NCI-H526 (cell line): ENCODE measurements around the gene TMEM254.
A peak's percentile ranks its signal among the peaks of the same experiment; 100 is the strongest.
"Not testable (repeated sequence)": the region's sequence is repeated elsewhere in the genome, so short reads cannot be mapped to it uniquely, and the experiment has no call there.

Experiments used
- DNase-seq, 2 experiments: peaks; one replicate each; lab custom pipeline; 2025; lab: John Stamatoyannopoulos, UW

Gene TMEM254, protein sequence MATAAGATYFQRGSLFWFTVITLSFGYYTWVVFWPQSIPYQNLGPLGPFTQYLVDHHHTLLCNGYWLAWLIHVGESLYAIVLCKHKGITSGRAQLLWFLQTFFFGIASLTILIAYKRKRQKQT

DNA sequence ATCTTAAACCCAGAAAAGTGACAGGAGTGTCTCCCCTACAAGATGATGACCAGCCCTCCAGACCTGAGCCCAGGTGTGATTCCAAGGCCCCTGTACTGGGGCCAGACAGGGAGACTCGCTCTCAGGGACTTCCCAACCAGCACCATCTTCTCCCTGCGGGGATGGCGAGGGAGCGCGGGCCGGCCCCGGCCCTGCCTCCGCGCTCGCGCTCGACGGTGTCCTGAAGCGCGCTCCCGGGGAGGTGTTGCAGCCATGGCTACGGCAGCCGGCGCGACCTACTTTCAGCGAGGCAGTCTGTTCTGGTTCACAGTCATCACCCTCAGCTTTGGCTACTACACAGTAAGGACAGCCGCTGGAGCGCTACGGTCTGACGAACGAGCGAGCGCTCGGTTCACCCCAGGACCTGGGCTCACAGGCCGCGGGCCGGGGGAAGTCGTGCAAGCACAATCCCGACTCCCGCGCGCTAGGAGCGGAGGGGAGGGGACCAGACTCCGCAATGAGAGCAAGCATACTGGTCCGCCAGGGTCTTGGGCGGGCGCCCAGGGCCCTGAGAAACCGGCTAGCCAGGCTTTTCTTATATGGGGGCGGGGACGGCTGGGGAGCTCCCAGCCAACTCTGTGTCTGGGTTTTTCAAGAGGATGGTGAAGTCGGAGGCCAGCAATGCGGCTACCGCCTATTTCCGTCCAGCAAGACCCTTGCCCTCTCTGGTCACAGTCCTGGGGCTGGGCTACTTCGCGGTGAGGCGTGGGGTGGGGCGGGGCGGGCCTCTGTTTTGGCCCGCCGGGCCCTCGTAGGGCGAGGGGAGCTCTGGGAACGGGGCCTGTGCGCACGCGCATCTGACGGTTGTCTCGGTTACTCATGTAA lies at the start of gene TMEM254:
TMEM254 (plus strand) TSS at position 218 of the 864 bp plus-strand sequence; CDS start at position 253, 35 bp downstream.
- peak; percentile 47 to 86 for DNase-seq

DNA sequence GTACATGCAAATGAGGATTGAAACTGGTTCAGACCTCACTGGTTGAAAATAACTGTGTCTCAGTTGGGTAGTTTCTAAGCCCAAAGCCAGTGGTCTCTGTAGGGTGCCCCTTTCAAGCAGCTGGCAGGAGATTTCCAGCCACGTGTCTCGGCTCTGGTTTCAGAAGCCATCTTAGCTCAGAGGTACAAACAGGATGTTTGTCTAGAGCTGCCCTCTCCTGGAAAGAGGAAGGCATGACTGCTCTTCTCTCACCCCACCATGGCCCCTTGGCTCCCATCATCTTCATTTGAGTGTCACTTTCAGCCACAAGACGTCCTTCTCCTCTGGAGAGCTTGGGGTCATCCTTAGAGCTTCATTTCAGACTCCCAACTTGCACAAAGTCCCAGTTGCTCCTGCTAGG lies 49.3 kb upstream of the TMEM254 start:
- DNase-seq = peak in 1 of 2 experiments; percentile 17

DNA sequence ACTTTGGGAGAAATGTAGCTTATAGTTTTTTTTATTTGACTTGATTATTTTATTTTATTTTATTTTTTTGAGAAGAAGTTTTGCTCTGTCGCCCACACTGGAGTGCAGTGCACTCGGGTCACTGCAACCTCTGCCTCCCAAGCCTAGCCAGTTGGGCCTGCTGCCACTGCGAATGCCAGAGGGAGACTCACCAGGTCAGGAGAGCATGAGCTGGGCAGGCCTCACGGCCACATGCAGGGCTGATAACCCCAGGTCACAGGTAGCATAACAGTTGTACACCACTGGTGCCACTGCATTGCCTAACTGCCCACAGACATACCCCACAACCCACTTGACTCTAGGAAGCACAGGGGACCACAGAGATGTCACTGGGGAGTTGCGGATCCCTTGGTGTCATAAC lies 48.6 kb upstream of the TMEM254 start:
- DNase-seq = not testable (repeated sequence)

DNA sequence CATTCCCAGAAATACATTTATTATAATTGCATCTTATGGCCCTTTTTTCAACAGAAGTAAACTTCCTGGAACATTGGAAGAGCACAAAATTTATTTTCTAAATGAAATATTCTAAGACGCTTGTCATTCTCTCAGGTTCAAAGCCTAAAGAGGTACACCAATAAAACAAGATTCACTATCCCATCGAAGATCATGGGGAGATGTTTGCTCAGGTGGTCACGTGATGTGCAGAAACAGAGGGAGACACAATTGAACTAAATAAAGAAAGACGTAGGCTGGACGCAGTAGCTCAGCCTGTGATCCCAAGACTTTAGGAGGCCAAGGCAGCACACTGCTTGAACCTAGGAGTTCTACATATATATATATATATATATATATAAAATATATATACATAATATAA lies 46.0 kb upstream of the TMEM254 start:
- DNase-seq = no peak

DNA sequence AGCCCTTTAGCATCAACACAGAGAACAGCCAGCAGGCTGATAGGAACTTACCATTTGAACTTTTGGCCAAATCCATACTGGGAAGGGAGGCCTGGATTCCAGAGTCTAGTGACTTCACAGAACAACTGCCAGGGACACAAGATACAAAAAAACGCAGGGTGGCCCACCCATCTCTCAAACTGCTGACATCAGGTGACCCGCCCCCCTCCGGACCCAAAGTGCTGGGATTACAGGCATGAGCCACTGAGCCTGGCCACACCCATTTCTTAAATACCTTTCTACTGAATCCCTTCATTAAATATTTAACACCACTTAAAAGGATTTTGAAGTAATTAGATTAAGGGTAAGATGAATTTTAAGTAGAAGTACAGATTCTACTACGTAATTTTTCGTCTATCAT lies 43.7 kb upstream of the TMEM254 start:
- not testable (repeated sequence) for DNase-seq

DNA sequence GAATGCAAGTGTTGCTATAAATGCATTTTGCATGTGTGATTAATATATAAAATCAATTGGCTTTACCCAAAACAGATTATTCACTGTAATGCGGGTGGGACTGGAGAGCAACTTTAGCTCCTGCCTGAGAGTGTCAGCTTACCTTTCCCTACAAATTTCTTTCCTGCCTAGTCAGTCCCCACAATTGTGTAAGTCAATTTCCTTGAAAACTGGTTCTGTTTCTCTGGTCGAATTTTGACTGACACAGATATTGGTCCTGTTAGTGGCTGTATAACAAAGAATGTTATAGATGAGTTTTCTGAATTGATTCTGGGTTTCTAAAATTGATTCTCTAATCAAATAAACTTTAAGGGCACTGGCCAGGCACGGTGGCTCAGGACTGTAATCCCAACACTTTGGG lies 43.0 kb upstream of the TMEM254 start:
- not testable (repeated sequence) for DNase-seq

DNA sequence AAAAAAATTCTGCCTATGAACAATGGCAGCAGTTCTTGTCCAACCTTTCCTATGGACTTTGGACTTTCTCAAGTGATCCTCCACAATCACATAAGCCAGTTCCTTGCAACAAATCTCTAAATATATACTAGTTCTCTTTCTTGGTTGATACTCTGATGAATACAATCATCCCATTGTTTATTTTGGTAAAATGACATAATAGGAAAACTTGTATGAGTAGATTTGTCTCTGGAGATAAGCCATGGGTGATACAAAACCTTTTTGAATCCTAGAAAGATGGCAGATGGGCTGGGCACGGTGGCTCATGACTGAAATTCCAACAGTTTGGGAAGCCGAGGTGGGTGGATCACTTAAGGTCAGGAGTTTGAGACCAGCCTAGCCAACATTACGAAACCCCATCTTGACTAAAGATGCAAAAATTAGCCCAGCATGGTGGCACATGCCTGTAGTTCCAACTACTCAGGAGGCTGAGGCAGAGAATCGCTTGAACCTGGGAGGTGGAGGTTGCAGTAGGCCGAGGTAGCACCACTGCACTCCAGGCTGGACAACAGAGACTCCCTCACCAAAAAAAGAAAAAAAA lies 41.5 kb upstream of the TMEM254 start:
- not testable (repeated sequence) for DNase-seq

DNA sequence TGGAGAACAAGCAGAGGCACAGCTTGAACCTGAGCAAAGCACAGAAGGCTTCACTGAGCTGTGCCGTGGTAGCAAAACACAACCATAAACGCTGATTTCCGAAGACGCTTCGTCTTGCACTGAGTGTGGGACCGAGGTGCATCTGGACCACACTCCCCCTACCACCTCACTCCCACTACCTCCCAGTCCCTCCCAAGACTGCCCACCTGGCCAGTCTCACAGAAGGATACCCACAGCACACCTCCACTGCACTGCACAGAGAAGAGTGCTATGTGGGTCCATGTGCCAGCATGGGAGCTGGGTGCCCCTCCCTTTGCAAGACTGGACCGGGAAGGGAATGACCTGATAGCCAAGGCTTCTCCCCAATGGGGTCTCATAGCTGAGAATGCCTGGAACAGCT lies 40.2 kb upstream of the TMEM254 start:
- not testable (repeated sequence) for DNase-seq

DNA sequence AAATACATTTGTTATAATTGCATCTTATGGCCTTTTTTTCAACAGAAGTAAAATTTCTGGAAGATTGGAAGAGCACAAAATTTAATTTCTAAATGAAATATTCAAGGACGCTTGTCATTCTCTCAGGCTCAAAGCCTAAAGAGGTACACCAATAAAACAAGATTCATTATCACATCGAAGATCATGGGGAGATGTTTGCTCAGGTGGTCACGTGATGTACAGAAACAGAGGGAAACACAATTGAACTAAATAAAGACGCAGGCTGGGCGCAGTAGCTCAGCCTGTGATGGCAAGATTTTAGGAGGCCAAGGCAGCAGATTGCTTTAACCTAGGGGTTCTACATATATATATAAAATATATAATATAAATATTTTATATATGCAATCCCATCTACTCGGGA lies 37.3 kb upstream of the TMEM254 start:
- no peak for DNase-seq

DNA sequence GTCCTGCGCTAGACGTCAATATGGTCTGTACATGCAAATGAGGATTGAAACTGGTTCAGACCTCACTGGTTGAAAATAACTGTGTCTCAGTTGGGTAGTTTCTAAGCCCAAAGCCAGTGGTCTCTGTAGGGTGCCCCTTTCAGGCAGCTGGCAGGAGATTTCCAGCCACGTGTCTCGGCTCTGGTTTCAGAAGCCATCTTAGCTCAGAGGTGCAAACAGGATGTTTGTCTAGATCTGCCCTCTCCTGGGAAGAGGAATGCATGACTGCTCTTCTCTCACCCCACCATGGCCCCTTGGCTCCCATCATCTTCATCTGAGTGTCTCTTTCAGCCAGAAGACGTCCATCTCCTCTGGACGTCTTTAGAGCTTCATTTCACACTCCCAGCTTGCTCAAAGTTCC lies 33.5 kb upstream of the TMEM254 start:
- not testable (repeated sequence) for DNase-seq

DNA sequence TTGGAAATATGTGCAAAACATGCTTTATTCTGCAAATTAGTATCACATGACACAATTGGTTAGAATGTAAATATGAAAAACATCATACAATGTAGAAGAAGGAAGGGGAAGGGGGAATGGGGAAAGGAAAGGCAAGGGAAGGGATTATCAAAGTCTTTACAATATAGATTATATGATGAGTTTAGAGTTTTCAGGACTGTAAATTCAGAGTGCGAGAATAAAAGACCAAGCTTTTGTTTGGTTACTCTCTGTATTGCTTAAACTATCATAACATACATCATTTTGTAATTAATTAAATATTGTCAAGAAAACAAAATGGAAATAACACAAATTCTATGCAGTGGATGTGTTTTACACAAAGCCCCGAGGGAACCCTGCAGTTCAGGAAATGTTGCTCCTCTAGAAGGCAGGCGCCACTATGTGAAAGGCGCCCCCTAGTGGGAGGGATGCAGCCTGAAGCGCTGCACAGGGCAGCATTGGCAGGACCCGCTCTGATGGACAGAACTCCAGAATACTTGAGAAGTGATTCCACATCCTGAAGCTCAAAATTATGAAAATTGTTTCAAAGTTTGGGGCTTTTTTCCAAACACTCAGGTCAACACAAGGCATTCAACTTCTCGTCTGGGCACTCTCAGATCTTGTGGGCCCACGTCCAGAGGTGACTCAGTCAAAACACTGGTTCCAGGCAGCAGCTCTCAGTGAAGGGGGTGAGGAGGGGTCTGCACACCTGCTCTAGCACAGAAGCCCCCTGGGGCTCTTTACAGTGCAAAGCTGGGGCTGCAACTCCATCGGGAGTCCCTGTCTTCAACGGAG lies 31.6 kb upstream of the TMEM254 start:
- peak; percentile 14 to 71 for DNase-seq

DNA sequence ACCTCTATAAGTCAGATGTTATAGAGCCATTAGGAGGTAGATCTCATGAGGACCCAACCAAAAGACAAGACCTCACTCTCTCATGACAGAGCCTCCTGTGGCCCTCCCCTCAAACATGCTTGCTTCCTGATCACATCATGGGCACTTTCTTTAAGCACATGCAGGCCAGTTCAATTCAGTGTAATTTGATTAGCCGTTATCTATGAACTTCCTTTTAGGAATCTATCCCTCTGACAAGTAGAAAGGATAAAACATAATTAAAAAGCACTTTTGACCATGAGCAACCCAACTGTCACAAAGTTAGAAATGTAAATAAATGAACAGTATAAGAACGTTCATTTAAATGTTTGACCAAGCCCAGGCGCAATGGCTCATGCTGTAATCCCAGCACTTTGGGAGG lies 27.7 kb upstream of the TMEM254 start:
- DNase-seq = no peak

DNA sequence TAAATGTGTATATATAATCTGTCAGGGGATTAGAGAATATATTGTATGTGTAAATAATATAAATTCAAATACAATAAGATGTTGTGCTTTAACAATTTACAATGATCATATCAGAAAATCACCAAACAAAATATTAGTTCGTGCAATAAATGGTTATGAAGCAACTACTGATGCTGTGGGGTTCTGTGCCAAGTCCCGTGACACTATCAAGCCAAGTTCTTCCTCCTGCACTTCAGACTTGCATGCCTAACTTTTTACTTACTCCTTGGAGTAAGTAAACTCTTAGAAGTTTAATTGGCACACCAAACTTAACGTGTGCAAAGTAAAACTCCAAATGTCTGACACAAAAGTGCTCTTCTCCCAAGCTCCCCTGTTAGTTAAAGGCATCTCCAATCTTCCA lies 26.5 kb upstream of the TMEM254 start:
- no peak for DNase-seq

DNA sequence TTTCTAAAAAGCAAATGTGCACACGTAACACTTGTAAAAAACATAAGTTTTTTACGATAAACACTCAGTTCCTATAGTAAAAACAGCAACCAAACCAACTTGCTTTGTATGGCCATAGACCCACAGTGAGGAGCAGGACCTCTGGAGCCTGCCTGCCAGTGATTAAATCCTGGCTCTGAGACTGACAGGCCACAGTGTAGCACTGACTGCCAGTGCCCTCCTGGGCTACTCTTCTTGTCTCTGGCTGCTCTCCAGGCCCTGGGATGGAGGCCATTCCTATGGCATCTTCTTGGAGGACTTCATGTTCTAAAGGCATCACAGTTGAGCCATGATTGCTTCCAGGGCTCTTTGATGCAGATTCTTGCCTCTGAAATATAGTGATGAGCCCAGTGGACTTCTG lies 22.7 kb upstream of the TMEM254 start:
- DNase-seq = no peak

DNA sequence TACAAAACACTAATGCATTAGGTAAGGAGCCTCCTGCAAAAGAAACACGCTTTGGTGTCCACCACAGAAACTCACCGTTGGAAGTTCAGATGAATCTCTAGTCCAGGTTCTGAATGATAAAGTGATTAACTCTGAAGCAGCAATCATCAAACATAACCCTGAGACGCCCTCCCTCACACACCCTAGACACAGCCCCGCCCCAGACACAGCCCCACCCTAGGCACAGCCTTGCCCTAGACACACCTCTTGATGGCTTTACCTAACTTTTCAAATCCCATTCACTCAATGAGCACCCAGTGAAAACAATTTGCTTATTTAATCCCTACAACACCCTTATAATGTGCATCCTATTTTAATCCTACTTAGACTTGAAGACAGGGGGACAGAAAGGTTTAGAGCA lies 21.3 kb upstream of the TMEM254 start:
- DNase-seq = no peak

DNA sequence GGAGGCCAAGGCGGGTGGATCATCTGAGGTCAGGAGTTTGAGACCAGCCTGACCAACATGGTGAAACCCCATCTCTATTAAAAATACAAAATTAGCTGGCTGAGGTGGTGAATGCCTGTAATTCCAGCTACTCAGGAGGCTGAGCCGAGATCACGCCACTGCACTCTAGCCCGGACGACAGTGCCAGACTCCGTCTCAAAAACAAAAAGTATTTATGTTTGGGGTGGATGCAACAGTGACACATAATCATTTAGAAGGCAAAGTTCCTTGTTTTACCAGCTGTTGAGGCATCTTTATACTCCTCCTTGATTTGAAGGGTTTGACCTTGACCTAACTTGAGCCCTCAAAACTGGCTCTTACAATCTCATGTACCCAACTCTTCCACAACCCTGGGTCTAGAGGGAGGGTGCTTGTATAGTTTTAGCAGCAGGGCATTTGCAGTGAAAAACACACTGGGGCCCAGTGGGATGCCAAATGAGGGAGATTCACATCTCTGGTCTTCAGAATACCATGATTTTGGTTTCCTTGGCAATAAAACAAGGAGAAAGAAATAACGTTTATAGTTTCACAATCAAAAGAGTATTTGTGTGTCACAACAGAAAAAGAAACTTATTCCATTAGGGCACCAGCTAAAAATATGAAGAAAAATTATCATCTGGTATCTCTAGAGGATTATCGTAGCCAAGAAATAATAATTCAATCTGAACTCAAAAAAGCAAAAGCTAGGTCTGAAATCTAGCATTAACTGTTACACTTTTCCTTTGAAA lies 14.2 kb upstream of the TMEM254 start:
- DNase-seq = no peak

DNA sequence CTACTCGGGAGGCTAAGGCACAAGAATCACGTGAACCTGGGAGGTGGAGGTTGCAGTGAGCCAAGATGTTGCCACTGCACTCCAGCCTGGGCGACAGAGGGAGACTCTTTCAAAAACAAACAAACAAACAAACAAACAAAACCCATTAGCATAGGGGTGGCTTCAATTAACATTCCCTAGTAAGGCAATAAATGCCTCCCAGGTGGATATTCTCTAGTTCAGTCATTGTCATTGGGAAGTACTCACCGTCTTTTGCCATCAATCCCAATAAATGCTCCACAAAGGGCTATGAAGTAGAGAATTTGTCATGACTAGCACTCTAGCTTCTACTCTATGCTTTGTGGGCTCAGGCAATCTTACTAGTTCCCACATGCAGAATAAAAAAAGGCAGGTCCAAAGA lies 11.7 kb upstream of the TMEM254 start:
- no peak for DNase-seq

DNA sequence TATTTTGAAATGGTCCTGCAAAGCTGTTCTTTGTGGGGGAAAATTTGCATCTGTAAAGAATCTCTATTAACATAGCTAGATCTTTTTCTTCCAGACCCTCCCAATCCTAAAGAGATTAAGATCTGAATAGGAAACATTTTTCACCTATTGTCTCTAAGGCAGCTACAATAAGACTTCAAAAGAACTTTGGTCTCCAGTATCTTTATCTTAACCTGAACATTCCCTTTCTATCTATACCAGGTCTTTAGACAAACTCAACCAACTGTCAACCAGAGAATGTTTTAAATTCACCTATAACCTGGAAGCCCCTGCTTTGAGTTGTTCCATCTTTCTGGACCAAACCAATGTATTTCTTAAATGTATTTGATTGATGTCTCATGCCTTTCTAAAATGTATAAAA lies 10.6 kb upstream of the TMEM254 start:
- not testable (repeated sequence) for DNase-seq

DNA sequence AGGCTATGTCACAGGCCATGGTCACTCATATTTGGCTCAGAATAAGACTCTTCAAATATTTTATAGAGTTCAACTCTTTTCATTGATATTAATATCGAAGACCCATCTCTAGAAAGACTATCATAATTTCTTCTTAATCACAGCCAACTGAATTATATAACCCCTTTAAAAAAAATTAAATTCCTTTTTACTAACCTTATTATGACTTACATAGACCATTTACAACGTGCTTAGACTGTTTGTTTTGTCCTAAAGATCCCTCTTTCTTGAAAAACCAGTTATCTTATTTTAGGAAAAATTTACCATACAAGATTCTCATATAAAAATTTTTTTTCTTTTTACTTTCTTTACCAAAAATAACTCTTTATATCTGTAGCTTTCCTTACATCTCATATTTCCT lies 10.2 kb upstream of the TMEM254 start:
- DNase-seq = no peak

DNA sequence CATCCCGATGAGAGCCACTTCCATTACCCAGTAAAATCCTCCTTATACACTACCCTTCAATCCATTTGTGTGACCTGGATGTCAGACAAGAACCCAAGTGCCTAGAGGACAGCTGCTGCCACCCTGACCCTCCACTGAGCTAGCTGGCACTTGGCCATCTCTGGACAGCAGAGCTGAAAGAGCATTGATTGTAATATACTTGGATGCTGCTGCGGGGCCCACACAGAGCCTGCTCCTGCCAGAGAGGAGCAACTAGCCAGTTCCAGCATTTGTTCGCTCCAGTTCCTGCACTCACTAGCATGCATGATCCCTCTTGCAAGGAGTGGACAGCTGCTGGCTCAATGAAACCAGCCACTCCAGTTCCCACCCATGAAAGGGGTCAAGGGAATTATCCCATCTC lies 8.4 kb upstream of the TMEM254 start:
- no peak for DNase-seq

DNA sequence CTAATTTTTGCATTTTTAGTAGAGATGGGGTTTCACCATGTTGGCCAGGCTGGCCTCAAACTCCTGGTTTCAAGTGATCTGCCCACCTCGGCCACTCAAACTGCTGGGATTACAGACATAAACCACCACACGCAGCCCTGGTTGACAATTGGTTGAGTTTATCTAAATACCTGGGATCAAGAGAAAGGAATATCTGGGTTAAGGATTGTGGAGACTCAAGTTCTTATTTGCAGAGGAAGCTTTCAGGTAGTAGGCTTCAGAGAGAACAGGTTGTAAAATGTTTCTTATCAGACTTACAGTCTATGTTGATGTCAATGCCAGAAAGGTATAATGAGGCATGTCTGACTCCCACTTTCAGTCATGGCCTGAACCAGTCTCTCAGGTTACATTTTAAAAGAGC lies 5.9 kb upstream of the TMEM254 start:
- no peak for DNase-seq

DNA sequence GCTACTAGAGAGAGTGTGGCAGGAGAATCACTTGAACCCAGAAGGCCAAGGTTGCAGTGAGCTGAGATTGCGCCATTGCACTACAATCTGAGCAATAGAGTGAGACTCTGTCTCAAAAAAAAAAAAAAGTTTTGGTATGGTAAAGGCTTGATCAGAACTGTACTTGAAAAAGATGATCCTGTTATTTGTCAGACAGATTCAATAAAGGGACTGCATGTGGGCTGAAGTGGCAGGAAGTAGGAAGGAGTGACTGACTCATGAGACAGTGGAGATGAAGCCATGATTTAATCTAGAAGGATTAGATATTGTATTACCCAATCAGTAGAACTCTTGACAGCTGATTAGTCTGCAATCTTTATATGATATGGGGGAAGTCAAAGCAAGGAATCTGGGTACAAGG lies 2.7 kb upstream of the TMEM254 start:
- no peak for DNase-seq
